ENCODE data around the gene DOCK10. TPM values are rescaled to one million over a fixed set of nuclear protein-coding genes. Genes with fewer than 3 reads are reported as not detected.
A peak's percentile ranks its signal among the peaks of the same experiment; 100 is the strongest.

The DOCK10 gene
- total RNA-seq, 2 experiments from 2014 or later = 343 to 344 TPM

GRCh38 chr2:225011585-225011984 lies 30.7 kb downstream of the DOCK10 start:
- H3K4me3 Mint-ChIP-seq = no peak overlapping the region
- no peaks in the 10 kb centered on the region for H3K27me3 Mint-ChIP-seq (ENCODE audit: low read depth)
- ChIA-PET CTCF (interaction anchor here (0.8 to 1.6 kb wide), 3 partner anchors 9 to 30 kb away, joined by 3 to 5 read pairs (median 4); partner anchors contain the start of gene DOCK10), POLR2A (interaction anchor here (0.6 kb wide), 1 partner anchor 119 kb away, joined by 3 read pairs; no protein-coding TSS in a partner anchor)
- no peak for ATAC-seq
- DNase-seq = no peak
- no peaks in the 10 kb centered on the region for H3K9me3 Mint-ChIP-seq (ENCODE audit: insufficient read depth)
- no peak overlapping the region for H3K27ac Mint-ChIP-seq
- peaks cover 32% of the 10 kb centered on the region for H3K36me3 Mint-ChIP-seq (ENCODE audit: low read depth)
- H3K4me1 Mint-ChIP-seq (ENCODE audit: low read depth) = peaks cover 65% of the 10 kb centered on the region

- Mint-ChIP-seq H3K4me3 (no peak overlapping the region), H3K4me1 (ENCODE audit: low read depth) (peaks cover 70% of the 10 kb centered on the region), H3K27me3 (ENCODE audit: low read depth) (no peaks in the 10 kb centered on the region), H3K36me3 (ENCODE audit: low read depth) (peaks cover 39% of the 10 kb centered on the region), H3K27ac (peak overlapping the region; percentile 43), H3K9me3 (ENCODE audit: insufficient read depth) (no peaks in the 10 kb centered on the region)
- POLR2A ChIA-PET = no interaction called here
- CTCF ChIA-PET = interaction anchor here (0.8 to 1.6 kb wide), 4 partner anchors 9 to 31 kb away, joined by 3 to 5 read pairs (median 3); partner anchors contain the start of gene DOCK10
- ATAC-seq = no peak
- no peak for DNase-seq
Observed at GRCh38 chr2:225010804-225011203, 31.5 kb downstream of the DOCK10 start.

- ChIA-PET CTCF (interaction anchor here (0.7 to 2.8 kb wide), 21 partner anchors 11 to 123 kb away, joined by 3 to 13 read pairs (median 3); no protein-coding TSS in a partner anchor), POLR2A (interaction anchor here (2.2 kb wide), 1 partner anchor 82 kb away, joined by 5 read pairs; no protein-coding TSS in a partner anchor)
- Mint-ChIP-seq H3K27ac (no peak overlapping the region), H3K4me3 (no peak overlapping the region), H3K36me3 (ENCODE audit: low read depth) (peaks cover 43% of the 10 kb centered on the region), H3K27me3 (ENCODE audit: low read depth) (no peaks in the 10 kb centered on the region), H3K9me3 (ENCODE audit: insufficient read depth) (no peaks in the 10 kb centered on the region), H3K4me1 (ENCODE audit: low read depth) (peaks cover 74% of the 10 kb centered on the region)
- DNase-seq (no peak), ATAC-seq (no peak)
Observed at GRCh38 chr2:225009768-225010167, 32.5 kb downstream of the DOCK10 start.

GRCh38 chr2:225008935-225009334 lies 33.3 kb downstream of the DOCK10 start:
- Mint-ChIP-seq H3K4me1 (ENCODE audit: low read depth) (peaks cover 81% of the 10 kb centered on the region), H3K9me3 (ENCODE audit: insufficient read depth) (no peaks in the 10 kb centered on the region), H3K27me3 (ENCODE audit: low read depth) (no peaks in the 10 kb centered on the region), H3K4me3 (no peak overlapping the region), H3K36me3 (ENCODE audit: low read depth) (peaks cover 45% of the 10 kb centered on the region), H3K27ac (peak overlapping the region; percentile 48)
- CTCF ChIA-PET = interaction anchor here (0.7 to 2.8 kb wide), 22 partner anchors 9 to 122 kb away, joined by 3 to 13 read pairs (median 4); no protein-coding TSS in a partner anchor
- DNase-seq (no peak), ATAC-seq (no peak)
- POLR2A ChIA-PET = interaction anchor here (0.6 to 2.2 kb wide), 2 partner anchors 55 to 81 kb away, joined by 3 to 5 read pairs; no protein-coding TSS in a partner anchor

GRCh38 chr2:225008179-225008856 lies 34.0 kb downstream of the DOCK10 start:
- no peaks in the 10 kb centered on the region for H3K27me3 Mint-ChIP-seq (ENCODE audit: low read depth)

GRCh38 chr2:225006730-225007129 lies 35.5 kb downstream of the DOCK10 start:
- Mint-ChIP-seq H3K36me3 (ENCODE audit: low read depth) (peaks cover 47% of the 10 kb centered on the region), H3K9me3 (ENCODE audit: insufficient read depth) (no peaks in the 10 kb centered on the region), H3K4me3 (no peak overlapping the region), H3K4me1 (ENCODE audit: low read depth) (peaks cover 91% of the 10 kb centered on the region), H3K27me3 (ENCODE audit: low read depth) (no peaks in the 10 kb centered on the region), H3K27ac (peak overlapping the region; percentile 11)
- ChIA-PET CTCF (interaction anchor here (0.8 to 1.3 kb wide), 7 partner anchors 11 to 77 kb away, joined by 3 to 4 read pairs (median 3); no protein-coding TSS in a partner anchor), POLR2A (interaction anchor here (1.5 kb wide), 1 partner anchor 35 kb away, joined by 5 read pairs; the partner anchor contains the start of gene DOCK10)
- DNase-seq (no peak), ATAC-seq (no peak)

More at GRCh38 chr2:225008179-225008856, 34.0 kb downstream of the DOCK10 start:
- Mint-ChIP-seq H3K4me1 (ENCODE audit: low read depth) (peaks cover 82% of the 10 kb centered on the region), H3K27ac (peak overlapping the region; percentile 48), H3K36me3 (ENCODE audit: low read depth) (peaks cover 44% of the 10 kb centered on the region), H3K9me3 (ENCODE audit: insufficient read depth) (no peaks in the 10 kb centered on the region), H3K4me3 (no peak overlapping the region)
- ChIA-PET CTCF (interaction anchor here (0.6 to 2.8 kb wide), 15 partner anchors 8 to 86 kb away, joined by 3 to 13 read pairs (median 4); no protein-coding TSS in a partner anchor), POLR2A (interaction anchor here (2.2 kb wide), 1 partner anchor 81 kb away, joined by 5 read pairs; no protein-coding TSS in a partner anchor)
- ATAC-seq = no peak
- DNase-seq = no peak

- POLR2A ChIA-PET = no interaction called here
- CTCF ChIA-PET = interaction anchor here (0.7 to 7.0 kb wide), 8 partner anchors 8 to 226 kb away, joined by 3 to 89 read pairs (median 4); no protein-coding TSS in a partner anchor
Observed at GRCh38 chr2:225004597-225004996, 37.7 kb downstream of the DOCK10 start.

GRCh38 chr2:225002656-225003045 lies 39.6 kb downstream of the DOCK10 start:
- H3K4me1 Mint-ChIP-seq (ENCODE audit: low read depth) = peaks cover 83% of the 10 kb centered on the region
- DNase-seq = peak; percentile 66
- H3K36me3 Mint-ChIP-seq (ENCODE audit: low read depth) = peaks cover 48% of the 10 kb centered on the region
- peak overlapping the region; percentile 78 for H3K27ac Mint-ChIP-seq
- H3K4me3 Mint-ChIP-seq = no peak overlapping the region
- no peaks in the 10 kb centered on the region for H3K27me3 Mint-ChIP-seq (ENCODE audit: low read depth)
- ChIA-PET POLR2A (interaction anchor here (0.6 to 1.1 kb wide), 4 partner anchors 56 to 106 kb away, joined by 3 to 5 read pairs (median 4); no protein-coding TSS in a partner anchor), CTCF (interaction anchor here (0.6 to 7.0 kb wide), 36 partner anchors 8 to 193 kb away, joined by 3 to 89 read pairs (median 5); partner anchors contain the start of gene DOCK10)
- no peaks in the 10 kb centered on the region for H3K9me3 Mint-ChIP-seq (ENCODE audit: insufficient read depth)
- ATAC-seq = peak; percentile 84

More at GRCh38 chr2:225004597-225004996, 37.7 kb downstream of the DOCK10 start:
- H3K27me3 Mint-ChIP-seq (ENCODE audit: low read depth) = no peaks in the 10 kb centered on the region
- H3K4me1 Mint-ChIP-seq (ENCODE audit: low read depth) = peaks cover 89% of the 10 kb centered on the region
- ATAC-seq (no peak), DNase-seq (no peak)
- no peak overlapping the region for H3K4me3 Mint-ChIP-seq
- peaks cover 48% of the 10 kb centered on the region for H3K36me3 Mint-ChIP-seq (ENCODE audit: low read depth)
- peak overlapping the region; percentile 17 for H3K27ac Mint-ChIP-seq
- no peaks in the 10 kb centered on the region for H3K9me3 Mint-ChIP-seq (ENCODE audit: insufficient read depth)

- ChIA-PET POLR2A (interaction anchor here (0.6 to 1.1 kb wide), 5 partner anchors 55 to 106 kb away, joined by 3 to 5 read pairs (median 3); no protein-coding TSS in a partner anchor), CTCF (interaction anchor here (0.6 to 7.0 kb wide), 47 partner anchors 9 to 193 kb away, joined by 3 to 89 read pairs (median 4); partner anchors contain the start of gene DOCK10)
- no peak overlapping the region for H3K4me3 Mint-ChIP-seq
- H3K4me1 Mint-ChIP-seq (ENCODE audit: low read depth) = peaks cover 80% of the 10 kb centered on the region
- H3K27ac Mint-ChIP-seq = peak overlapping the region; percentile 78
- peak; percentile 85 for DNase-seq
- no peaks in the 10 kb centered on the region for H3K9me3 Mint-ChIP-seq (ENCODE audit: insufficient read depth)
- no peaks in the 10 kb centered on the region for H3K27me3 Mint-ChIP-seq (ENCODE audit: low read depth)
- peaks cover 47% of the 10 kb centered on the region for H3K36me3 Mint-ChIP-seq (ENCODE audit: low read depth)
- peak; percentile 80 for ATAC-seq
Observed at GRCh38 chr2:225002039-225002655, 40.1 kb downstream of the DOCK10 start.

- Mint-ChIP-seq H3K27ac (no peak overlapping the region), H3K9me3 (ENCODE audit: insufficient read depth) (no peaks in the 10 kb centered on the region), H3K36me3 (ENCODE audit: low read depth) (peaks cover 51% of the 10 kb centered on the region), H3K4me1 (ENCODE audit: low read depth) (peaks cover 80% of the 10 kb centered on the region), H3K4me3 (no peak overlapping the region), H3K27me3 (ENCODE audit: low read depth) (no peaks in the 10 kb centered on the region)
- DNase-seq (no peak), ATAC-seq (no peak)
- CTCF ChIA-PET = interaction anchor here (0.8 to 7.0 kb wide), 5 partner anchors 9 to 70 kb away, joined by 4 to 89 read pairs (median 5); no protein-coding TSS in a partner anchor
- POLR2A ChIA-PET = no interaction called here
Observed at GRCh38 chr2:224999754-225000153, 42.5 kb downstream of the DOCK10 start.

- H3K4me3 Mint-ChIP-seq = no peak overlapping the region
- no peaks in the 10 kb centered on the region for H3K9me3 Mint-ChIP-seq (ENCODE audit: insufficient read depth)
- peaks cover 55% of the 10 kb centered on the region for H3K36me3 Mint-ChIP-seq (ENCODE audit: low read depth)
- peak overlapping the region; percentile 48 for H3K27ac Mint-ChIP-seq
- ChIA-PET CTCF (interaction anchor here (1.0 to 7.0 kb wide), 5 partner anchors 10 to 70 kb away, joined by 3 to 89 read pairs (median 5); no protein-coding TSS in a partner anchor), POLR2A (no interaction called here)
- no peak for ATAC-seq
- H3K4me1 Mint-ChIP-seq (ENCODE audit: low read depth) = peaks cover 80% of the 10 kb centered on the region
- H3K27me3 Mint-ChIP-seq (ENCODE audit: low read depth) = no peaks in the 10 kb centered on the region
- DNase-seq = no peak
Observed at GRCh38 chr2:224999321-224999720, 42.9 kb downstream of the DOCK10 start.

All from activated CD8-positive, alpha-beta T cell treated with anti-CD3 and anti-CD28 coated beads, Interleukin-2, amount 10 ng/mL, durations not matched to agents 7 days and 5 days (primary cell).